Bronchial epithelial cell (primary cell): ENCODE measurements around the gene IKZF1. TPM values are rescaled to one million over a fixed set of nuclear protein-coding genes. Genes with fewer than 3 reads are reported as not detected.

Source experiments
- DNase-seq: peaks from one replicate; pipeline ENCODE4 v3.0.0-alpha.2; 2010; ENCODE audit warnings: low read depth
- FAIRE-seq: peaks from 2 replicates; lab custom pipeline; 2011; peaks lifted over from hg19 to GRCh38; lab: Jason Lieb, UNC
- H3K27me3 ChIP-seq: 2 replicates; pipeline ENCODE4 v1.5.1; 2011; ENCODE audit warnings: low read length; ENCODE audit not compliant: control insufficient read depth, insufficient read depth
- H3K36me3 ChIP-seq: 2 replicates; pipeline ENCODE4 v1.5.1; 2011; ENCODE audit warnings: low read length; ENCODE audit not compliant: control insufficient read depth, insufficient read depth
- H3K4me3 ChIP-seq: 2 replicates; pipeline ENCODE4 v1.5.1; 2011; ENCODE audit warnings: mild to moderate bottlenecking, low read depth, low read length, control low read depth
- CTCF ChIP-seq: IDR thresholded peaks from 2 replicates; pipeline ENCODE4 v1.5.1; 2011; ENCODE audit warnings: mild to moderate bottlenecking, moderate library complexity, low read length, control low read depth, inconsistent platforms; ENCODE audit not compliant: insufficient read depth, severe bottlenecking
- total RNA-seq: library from RNA; depleted of rRNA; stranded (reverse); fragments of >200 nt; gene quantifications from 2 replicates; pipeline ENCODE4 v1.2.1, GENCODE V29; 2014

The IKZF1 gene
- total RNA-seq, 1 donor from 2014 or later: not detected

GRCh38 chr7:50422858-50423257, 118.3 kb downstream of the IKZF1 start:
- no peak for FAIRE-seq
- no peak for TF ChIP-seq CTCF
- H3K4me3 ChIP-seq: no peak overlapping the region

GRCh38 chr7:50423860-50424259, 119.3 kb downstream of the IKZF1 start:
- Histone ChIP-seq H3K4me3 (no peak overlapping the region), H3K36me3 (no peaks in the 10 kb centered on the region), H3K27me3 (no peaks in the 10 kb centered on the region)
- DNase-seq (no peak), FAIRE-seq (no peak)
- no peak for TF ChIP-seq CTCF

More at GRCh38 chr7:50422858-50423257, 118.3 kb downstream of the IKZF1 start:
- Histone ChIP-seq H3K27me3 (no peaks in the 10 kb centered on the region), H3K36me3 (no peaks in the 10 kb centered on the region)
- no peak for DNase-seq

- DNase-seq (no peak), FAIRE-seq (no peak)
- Histone ChIP-seq H3K36me3 (no peaks in the 10 kb centered on the region), H3K27me3 (no peaks in the 10 kb centered on the region), H3K4me3 (no peak overlapping the region)
- TF ChIP-seq CTCF: no peak
Measured at GRCh38 chr7:50425318-50425717, 120.8 kb downstream of the IKZF1 start.

- no peak overlapping the region for H3K4me3 ChIP-seq
- no peak for FAIRE-seq
- H3K27me3 ChIP-seq: no peaks in the 10 kb centered on the region
- TF ChIP-seq CTCF: no peak
- H3K36me3 ChIP-seq: no peaks in the 10 kb centered on the region
- DNase-seq: no peak
Measured at GRCh38 chr7:50426280-50427045, 121.9 kb downstream of the IKZF1 start.

GRCh38 chr7:50427518-50427917, 123.0 kb downstream of the IKZF1 start:
- no peak overlapping the region for H3K4me3 ChIP-seq
- no peak for DNase-seq
- FAIRE-seq: no peak
- no peaks in the 10 kb centered on the region for H3K27me3 ChIP-seq
- TF ChIP-seq CTCF: no peak
- H3K36me3 ChIP-seq: no peaks in the 10 kb centered on the region
